ENCODE measurements around the gene COL8A1.
"Not testable (repeated sequence)": the region's sequence is repeated elsewhere in the genome, so short reads cannot be mapped to it uniquely, and the experiment has no call there.

Gene COL8A1

GRCh38 chr3:99817047-99817436, 178.6 kb downstream of the COL8A1 start:
- DNase-seq, result no peak

DNA sequence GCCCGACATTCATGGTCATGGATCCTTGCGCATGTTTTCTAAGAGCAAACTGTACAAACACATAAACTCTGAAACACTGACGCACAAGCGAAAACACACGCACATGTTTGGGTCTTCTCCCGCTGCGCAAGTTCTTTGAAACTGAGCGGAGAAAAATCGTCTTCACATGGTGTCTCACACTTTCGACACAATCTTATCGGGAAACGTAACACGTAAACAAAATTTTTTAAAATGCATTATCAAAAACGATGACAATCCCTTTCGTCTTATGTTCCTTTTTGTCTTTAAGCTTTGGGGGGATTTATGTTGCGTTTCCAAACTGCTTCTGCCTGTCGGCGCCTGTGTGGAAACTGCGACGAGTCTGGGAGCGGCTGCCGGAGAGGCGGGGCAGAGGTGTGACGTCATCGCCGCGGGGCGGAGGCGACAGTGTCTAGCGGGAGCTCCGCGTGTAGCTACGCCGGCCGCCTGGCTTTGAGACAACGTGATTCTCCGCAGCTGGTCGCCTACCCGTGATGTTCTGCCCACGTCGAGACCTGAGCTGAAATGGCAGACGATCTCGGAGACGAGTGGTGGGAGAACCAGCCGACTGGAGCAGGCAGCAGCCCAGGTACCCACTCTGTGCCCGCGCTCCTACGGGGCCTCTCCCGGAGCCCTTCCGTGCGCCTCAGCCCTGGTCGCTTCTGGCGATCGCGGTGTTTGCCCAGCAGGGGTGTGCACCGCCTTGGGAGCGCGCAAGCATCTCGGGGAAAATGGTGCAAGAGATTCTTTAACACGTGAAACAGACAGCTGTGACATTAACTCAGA, 179.2 kb downstream of the COL8A1 start, which contains the start of gene CMSS1:
CMSS1 (plus strand) TSS at position 426 of the 804 bp plus-strand sequence.
- peak; percentile 86 for DNase-seq

GRCh38 chr3:99818818-99819217, 180.4 kb downstream of the COL8A1 start:
- DNase-seq, result no peak

DNA sequence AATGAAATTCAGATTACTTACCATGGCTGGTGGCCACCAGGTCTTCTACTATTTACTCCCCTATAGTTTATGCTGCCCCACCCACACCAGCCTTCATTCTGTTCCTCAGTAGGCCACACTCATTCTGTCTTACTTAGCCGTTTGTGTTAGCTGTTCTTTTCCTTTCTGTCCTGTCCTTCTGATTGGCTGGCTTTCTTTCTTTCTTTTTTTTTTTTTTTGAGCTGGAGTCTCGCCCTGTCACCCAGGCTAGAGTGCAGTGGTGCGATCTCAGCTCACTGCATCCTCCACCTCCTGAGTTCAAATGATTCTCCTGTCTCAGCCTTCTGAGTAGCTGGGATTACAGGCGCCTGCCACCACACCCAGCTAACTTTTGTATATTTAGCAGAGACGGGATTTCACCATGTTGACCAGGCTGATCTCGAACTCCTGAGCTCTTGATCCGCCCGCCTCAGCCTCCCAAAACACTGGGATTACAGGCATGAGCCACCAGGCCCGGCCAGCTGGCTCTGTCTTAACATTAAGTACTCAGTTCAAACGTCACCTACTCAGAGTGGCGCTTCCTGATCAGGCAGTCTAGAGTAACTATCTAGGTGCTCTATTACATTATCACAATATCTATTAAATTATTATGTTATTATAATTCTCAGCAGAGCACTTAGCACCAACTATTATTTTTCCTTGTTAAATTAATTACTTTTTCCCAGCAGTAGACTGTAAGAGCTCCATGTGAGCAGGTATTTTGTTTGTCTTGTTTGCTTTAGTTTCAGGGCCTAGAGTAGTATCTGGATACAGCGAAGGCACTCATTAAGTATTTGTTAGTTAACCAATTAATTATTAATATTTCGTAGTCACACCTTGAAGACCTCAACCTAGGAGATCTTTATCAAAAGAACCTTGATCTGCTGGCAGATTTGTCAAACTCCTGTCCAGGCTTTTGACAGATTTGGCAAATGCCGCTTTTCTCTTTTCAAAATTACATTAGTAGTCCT, 185.6 kb downstream of the COL8A1 start:
- no peak for DNase-seq

DNA sequence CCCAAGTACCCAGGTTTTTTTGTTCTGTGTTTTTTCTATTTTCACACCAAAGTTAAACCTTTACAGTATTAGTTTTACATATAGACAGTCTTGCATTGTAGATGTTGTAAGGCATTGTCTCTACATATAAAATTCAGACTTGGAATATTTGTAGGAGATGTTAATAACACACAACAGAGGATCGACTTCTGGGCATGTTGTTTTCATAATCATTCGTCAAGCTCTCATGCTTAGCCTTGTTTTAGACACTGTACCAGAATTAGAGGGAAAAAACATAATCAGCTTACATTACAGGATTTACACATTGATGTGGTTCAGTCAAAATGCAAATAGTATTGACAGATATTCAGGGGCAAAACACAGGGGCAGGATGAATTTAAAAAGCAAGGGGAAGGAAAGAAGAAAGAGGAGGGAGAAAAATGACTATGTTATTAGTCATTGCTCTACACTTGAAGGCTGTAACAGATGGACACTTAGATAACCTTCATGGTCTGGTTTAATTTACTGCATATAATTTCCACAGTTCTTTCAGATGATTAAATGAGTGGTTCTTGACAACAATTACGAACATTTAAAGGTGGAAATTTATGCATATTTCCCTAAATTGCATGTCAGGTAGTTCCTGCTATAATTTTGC, 186.7 kb downstream of the COL8A1 start:
- DNase-seq, result no peak

GRCh38 chr3:99829844-99830243, 191.4 kb downstream of the COL8A1 start:
- no peak for DNase-seq

- no peak for DNase-seq
These were observed 195.3 kb downstream of the COL8A1 start for GRCh38 chr3:99833617-99834205.

DNA sequence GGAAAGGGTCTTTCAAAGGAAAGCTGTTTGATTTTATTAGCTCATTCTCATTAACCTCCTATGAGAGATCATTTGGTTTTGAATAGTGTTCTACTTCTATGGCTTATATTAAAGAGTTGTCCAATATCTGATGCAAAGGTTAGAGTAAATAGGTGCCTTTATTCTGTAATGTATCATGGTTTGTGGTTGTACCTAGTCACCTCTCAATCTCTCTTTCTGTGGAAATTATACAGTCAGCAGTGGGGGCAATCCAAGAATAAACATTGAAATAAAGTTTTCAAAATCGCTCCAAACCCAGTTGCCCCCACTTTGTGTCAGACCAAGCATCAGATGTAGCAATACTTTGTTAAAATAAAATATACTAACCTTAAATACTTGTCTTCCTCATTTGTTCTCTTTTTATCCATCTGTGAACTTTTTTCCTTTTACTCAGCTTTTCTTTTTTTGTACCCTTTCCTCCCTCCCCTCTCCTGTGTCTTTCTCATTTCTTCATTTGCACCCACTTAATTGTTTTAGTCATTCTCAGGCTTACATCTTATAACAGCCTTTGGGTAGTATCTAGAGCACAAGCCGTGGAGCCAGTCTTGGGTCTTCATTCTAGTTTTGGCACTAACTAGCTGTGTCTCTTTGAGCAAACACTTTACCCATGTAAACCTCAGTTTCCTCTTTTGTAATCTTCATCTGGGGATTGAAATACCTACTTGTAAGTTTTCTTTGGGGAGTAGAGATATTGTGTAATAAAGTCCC, 196.0 kb downstream of the COL8A1 start:
- no peak for DNase-seq

DNA sequence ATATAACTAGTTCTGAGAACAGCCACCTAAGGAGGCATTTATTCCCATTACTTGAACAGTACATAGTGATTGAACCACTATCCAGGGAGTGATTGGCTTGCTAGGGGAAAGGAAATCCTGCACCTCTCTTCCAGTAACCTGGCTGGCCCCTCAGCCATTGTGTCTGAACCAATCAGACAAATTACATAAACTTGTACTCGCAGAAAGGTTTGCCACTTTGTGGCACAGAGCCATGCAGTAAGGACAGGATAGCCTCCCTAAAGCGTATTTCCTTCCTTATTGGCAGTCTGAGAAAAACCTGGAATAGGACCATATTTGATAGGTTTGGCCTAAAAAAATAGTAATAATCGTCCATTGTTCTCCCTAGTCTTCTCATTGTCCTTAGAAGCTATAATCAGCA, 198.3 kb downstream of the COL8A1 start:
- no peak for DNase-seq

GRCh38 chr3:99837715-99838114, 199.3 kb downstream of the COL8A1 start:
- DNase-seq, result no peak

DNA sequence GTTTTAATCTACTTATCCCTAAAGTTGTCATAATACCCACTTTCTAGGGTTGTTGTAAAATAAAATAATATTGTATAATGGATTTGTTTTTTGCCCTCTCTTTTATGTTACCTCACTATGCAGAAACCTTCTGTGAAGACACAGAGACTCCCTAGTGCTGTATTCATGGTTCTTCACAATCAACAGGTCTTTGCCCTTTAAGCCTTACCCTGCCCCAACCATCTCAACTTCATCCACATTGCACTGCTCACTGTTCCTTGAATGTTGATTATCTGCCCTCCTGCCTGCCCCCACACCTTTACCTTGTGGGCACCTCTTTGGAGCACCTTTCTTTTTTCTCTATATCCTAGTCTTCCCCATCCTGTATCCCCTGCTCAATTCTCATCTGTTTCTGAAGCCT, 200.4 kb downstream of the COL8A1 start:
- DNase-seq, result no peak

GRCh38 chr3:99839613-99840012, 201.2 kb downstream of the COL8A1 start:
- DNase-seq, result no peak

- DNase-seq, result not testable (repeated sequence)
These were observed 203.6 kb downstream of the COL8A1 start for GRCh38 chr3:99841949-99842348.

DNA sequence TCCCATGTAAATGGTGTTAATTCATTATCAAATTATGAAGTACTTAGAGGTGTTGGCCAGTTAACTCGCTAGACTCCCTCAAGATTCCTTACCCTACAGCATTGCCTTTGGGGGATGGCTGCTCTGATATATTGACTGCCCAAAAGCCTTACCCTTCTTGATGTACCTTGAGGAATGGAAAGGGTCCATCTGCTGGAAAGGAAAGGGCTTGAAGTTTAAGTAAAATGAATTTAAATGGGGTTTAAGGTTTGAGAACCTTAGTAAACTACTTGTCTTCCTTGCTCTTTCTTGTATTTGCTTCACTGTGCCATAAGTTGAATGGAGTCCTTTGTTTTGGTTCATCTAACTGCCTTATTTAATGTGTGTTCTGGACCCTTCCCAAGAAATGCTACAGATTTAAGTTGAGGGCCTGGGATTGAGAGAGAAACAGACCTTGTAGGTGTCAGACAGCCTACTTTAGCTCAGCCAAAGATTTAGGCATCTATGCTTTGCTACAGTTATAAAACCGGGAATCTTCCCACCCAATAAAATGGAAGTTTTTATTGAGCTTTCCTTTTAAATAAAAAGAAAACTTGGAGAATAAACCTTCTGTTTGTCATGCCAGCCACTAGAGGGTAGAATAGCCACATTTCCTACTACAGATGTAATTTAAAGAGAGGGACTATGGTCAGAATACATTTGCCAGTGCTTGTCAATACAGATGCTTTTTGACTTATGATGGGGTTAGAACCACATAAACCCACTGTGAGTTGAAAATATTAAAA, 204.6 kb downstream of the COL8A1 start:
- DNase-seq, result no peak

GRCh38 chr3:99843590-99844258, 205.3 kb downstream of the COL8A1 start:
- no peak for DNase-seq

GRCh38 chr3:99845331-99845730, 206.9 kb downstream of the COL8A1 start:
- DNase-seq, result no peak

GRCh38 chr3:99845999-99846398, 207.6 kb downstream of the COL8A1 start:
- DNase-seq, result no peak

GRCh38 chr3:99846477-99847160, 208.2 kb downstream of the COL8A1 start:
- DNase-seq, result no peak

DNA sequence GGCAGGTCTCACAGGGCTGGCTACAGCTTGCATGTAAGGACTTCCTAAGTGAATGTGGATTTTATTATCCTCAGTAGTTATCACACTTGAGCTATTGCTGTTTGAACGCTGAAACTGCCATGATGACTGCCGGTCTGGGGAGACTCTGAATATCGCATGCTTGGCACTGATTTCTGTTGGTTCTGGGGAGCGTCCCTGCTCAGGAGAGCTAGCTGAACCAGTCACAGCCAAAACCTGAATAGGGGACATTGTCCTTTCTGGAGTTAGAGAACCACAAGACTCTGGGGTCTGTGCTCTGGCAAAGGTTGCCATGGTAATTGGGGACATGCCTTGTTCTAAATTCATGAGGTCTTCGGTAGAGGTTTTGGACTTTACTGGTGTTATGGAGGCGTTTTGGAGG, 210.0 kb downstream of the COL8A1 start:
- DNase-seq, result no peak

All from NCI-H2107 (cell line).